ENCODE measurements around the gene TMEM11. TPM values are rescaled to one million over a fixed set of nuclear protein-coding genes. Genes with fewer than 3 reads are reported as not detected.
"Not testable (repeated sequence)": the region's sequence is repeated elsewhere in the genome, so short reads cannot be mapped to it uniquely, and the experiment has no call there.

The TMEM11 gene
- total and polyA plus RNA-seq, 7 donors, result 52.9 to 159 (median 78.4) TPM

DNA sequence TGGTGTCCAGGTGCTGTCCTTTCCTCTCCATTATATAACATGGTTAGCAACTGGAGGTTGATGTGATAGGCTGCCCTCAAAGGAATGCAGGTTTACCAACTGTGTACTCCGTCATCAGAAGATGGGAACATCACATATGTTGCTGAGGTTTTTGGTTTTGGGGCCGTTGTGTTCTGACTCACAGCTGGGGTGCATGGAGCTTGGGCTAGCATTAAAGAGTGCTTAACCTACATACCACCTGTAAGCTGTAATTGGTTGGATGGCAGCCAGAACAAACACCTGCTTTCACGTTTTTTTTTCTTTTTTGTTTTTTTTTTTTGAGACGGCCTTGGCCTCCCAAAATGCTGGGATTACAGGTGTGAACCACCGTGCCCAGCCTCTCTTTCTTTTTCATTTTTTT lies 20.9 kb downstream of the TMEM11 start:
- TF ChIP-seq, protein P1, sequence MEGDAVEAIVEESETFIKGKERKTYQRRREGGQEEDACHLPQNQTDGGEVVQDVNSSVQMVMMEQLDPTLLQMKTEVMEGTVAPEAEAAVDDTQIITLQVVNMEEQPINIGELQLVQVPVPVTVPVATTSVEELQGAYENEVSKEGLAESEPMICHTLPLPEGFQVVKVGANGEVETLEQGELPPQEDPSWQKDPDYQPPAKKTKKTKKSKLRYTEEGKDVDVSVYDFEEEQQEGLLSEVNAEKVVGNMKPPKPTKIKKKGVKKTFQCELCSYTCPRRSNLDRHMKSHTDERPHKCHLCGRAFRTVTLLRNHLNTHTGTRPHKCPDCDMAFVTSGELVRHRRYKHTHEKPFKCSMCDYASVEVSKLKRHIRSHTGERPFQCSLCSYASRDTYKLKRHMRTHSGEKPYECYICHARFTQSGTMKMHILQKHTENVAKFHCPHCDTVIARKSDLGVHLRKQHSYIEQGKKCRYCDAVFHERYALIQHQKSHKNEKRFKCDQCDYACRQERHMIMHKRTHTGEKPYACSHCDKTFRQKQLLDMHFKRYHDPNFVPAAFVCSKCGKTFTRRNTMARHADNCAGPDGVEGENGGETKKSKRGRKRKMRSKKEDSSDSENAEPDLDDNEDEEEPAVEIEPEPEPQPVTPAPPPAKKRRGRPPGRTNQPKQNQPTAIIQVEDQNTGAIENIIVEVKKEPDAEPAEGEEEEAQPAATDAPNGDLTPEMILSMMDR (IDR thresholded peaks at IDR 0.05), result no peak
- ATAC-seq, result peak; percentile 9 to 62 (median 31)
- Histone ChIP-seq H3K27me3 (ENCODE audit: insufficient read depth in 3 of 3, low read length in 2 of 3) (no peaks in the 10 kb centered on the region), H3K4me3 (no peak overlapping the region), H3K9me3 (no peaks in the 10 kb centered on the region), H3K36me3 (ENCODE audit: insufficient read depth in 1 of 2, low read depth in 1 of 2) (peaks cover 3 to 31% of the 10 kb centered on the region in 2 donors), H3K27ac (peak overlapping the region; percentile 66), H3K4me1 (peaks cover 45% of the 10 kb centered on the region)
- no peak for DNase-seq
- intact Hi-C loops (cut with DNase I), result no loop called here
- WGBS, 3 donors, result 50 to 74% (median 51%) methylated on average over 5 of the region's 5 CpGs

DNA sequence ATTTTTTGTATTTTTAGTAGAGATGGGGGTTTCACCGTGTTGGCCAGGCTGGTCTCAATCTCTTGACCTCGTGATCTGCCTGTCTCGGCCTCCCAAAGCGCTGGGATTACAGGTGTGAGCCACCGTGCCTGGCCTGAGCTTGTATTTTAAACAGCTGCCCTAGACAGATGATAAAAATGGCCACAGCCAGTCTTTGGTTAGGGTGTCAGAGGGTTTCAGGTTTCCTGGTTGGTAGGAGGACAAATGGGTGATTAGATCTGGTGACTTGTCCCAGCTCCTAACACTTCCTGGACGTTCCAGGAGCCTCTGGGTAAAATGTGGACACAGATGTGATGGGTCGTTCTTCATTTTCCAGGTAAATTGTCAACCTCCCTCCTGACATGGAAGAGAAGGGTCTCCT lies 21.5 kb downstream of the TMEM11 start:
- whole genome bisulfite sequencing, 3 donors, result 40 to 69% (median 54%) methylated on average over 7 of the region's 7 CpGs
- DNase-seq; H3K4me3 ChIP-seq; H3K9me3 ChIP-seq; intact Hi-C loops (cut with DNase I); H3K27me3 ChIP-seq (ENCODE audit: insufficient read depth in 3 of 3, low read length in 2 of 3): not testable (repeated sequence)
- Histone ChIP-seq H3K27ac (peak overlapping the region; percentile 66), H3K36me3 (ENCODE audit: insufficient read depth in 1 of 2, low read depth in 1 of 2) (peaks cover 0 to 26% of the 10 kb centered on the region in 2 donors), H3K4me1 (peaks cover 39% of the 10 kb centered on the region)
- peak; percentile 56 to 74 (median 63) for ATAC-seq

DNA sequence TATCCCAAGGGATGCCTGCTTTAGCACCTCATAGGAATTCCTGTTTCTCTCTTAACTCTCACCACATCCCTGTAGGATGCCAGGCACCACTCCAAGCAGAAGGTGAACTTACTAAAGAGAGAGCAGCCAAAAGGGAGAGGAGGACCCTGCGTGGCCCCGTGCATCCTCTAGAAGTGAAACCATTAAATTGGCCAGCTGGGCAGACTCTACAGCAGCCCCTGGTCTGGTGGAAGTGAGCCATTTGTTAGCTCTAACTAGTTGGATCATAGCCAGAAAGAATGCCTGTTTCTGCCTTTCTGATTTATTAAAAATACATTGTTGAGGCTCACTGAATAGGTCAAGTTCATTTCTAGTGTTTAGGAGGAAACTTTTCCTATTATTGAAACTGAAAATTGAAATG lies 22.3 kb downstream of the TMEM11 start:
- DNase-seq (no peak), ATAC-seq (no peak)
- H3K4me3 ChIP-seq, result no peak overlapping the region
- peaks cover 0 to 26% of the 10 kb centered on the region in 2 donors for H3K36me3 ChIP-seq (ENCODE audit: insufficient read depth in 1 of 2, low read depth in 1 of 2)
- peak overlapping the region; percentile 66 for H3K27ac ChIP-seq
- H3K27me3 ChIP-seq (ENCODE audit: insufficient read depth in 3 of 3, low read length in 2 of 3), result no peaks in the 10 kb centered on the region
- no peaks in the 10 kb centered on the region for H3K9me3 ChIP-seq
- TF ChIP-seq, protein P1 (IDR thresholded peaks at IDR 0.05), result no peak
- peaks cover 36% of the 10 kb centered on the region for H3K4me1 ChIP-seq
- intact Hi-C loops (cut with DNase I), result no loop called here
- 32 to 39% (median 35%) methylated on average over 2 of the region's 2 CpGs for WGBS, 3 donors

DNA sequence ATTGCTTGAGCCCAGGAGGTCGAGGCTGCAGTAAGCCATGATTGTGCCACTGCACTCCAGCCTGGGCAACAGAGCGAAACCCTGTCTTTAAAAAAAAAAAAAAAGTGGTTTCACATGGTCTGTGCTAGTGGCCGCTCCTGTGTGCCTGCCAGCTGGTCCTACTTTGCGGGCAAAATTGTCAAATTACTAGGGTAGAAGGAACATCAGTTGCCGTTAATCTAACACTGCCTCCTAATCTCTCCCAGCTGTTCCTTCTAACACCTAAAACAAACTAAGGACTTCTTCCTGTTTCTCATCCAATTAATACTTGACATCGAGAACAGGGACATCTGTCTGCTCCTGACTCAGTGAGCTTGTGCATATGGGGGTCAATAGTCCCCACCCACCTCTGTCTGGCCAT lies 23.9 kb downstream of the TMEM11 start:
- Histone ChIP-seq H3K27me3 (ENCODE audit: insufficient read depth in 3 of 3, low read length in 2 of 3) (no peaks in the 10 kb centered on the region), H3K27ac (peak overlapping the region; percentile 52), H3K4me1 (peaks cover 47% of the 10 kb centered on the region), H3K9me3 (no peaks in the 10 kb centered on the region), H3K4me3 (no peak overlapping the region), H3K36me3 (ENCODE audit: insufficient read depth in 1 of 2, low read depth in 1 of 2) (peaks cover 4 to 32% of the 10 kb centered on the region in 2 donors)
- TF ChIP-seq, protein P1 (IDR thresholded peaks at IDR 0.05), result no peak
- intact Hi-C loops (cut with DNase I), result no loop called here
- WGBS, 3 donors, result 59 to 83% (median 60%) methylated on average over 6 of the region's 6 CpGs
- no peak for DNase-seq
- no peak for ATAC-seq

DNA sequence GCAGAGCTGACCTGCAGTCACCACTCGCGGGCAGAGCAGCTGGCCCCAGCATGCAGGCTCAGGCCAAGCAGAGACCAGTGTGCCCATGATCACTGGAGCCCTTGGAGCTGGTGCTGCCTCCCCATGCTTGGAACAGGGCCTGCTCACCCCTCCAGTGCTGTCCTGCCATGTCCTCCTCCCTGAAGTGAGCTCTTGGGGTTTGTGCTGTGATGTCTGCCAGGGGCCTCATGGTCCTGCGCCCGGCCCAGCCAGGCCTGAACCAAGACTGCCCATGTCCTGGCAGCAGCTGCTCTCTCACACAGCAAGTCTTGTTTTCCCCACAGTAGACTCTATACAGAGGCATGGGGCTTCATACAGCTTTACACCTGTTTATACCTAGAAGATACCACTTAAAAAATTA lies 24.6 kb downstream of the TMEM11 start:
- DNase-seq (no peak), ATAC-seq (peak in 3 of 4 donors; percentile 18 to 33 (median 24))
- H3K9me3 ChIP-seq, result no peaks in the 10 kb centered on the region
- peak overlapping the region; percentile 52 for H3K27ac ChIP-seq
- H3K27me3 ChIP-seq (ENCODE audit: insufficient read depth in 3 of 3, low read length in 2 of 3), result no peaks in the 10 kb centered on the region
- H3K4me1 ChIP-seq, result peaks cover 49% of the 10 kb centered on the region
- TF ChIP-seq, protein P1 (IDR thresholded peaks at IDR 0.05), result no peak
- 38 to 67% (median 47%) methylated on average over 4 of the region's 4 CpGs for WGBS, 3 donors
- peaks cover 4 to 34% of the 10 kb centered on the region in 2 donors for H3K36me3 ChIP-seq (ENCODE audit: insufficient read depth in 1 of 2, low read depth in 1 of 2)
- intact Hi-C loops (cut with DNase I), result no loop called here
- H3K4me3 ChIP-seq, result no peak overlapping the region
